ENCODE data around the gene FBXO40. TPM values are rescaled to one million over a fixed set of nuclear protein-coding genes. Genes with fewer than 3 reads are reported as not detected.

The FBXO40 gene
- total and polyA plus RNA-seq, 2 of the 8 experiments (the other 6 are each of a cell fraction or from before 2014, with no cell fraction given): 0.03 TPM; not detected in 1

GRCh38 chr3:121545049-121545573, 48.1 kb upstream of the FBXO40 start (continued):
- TF ChIP-seq CHD7 (IDR thresholded peaks at IDR 0.05; ENCODE audit: insufficient replicate concordance, low read length) (no peak), YY1 (IDR thresholded peaks at IDR 0.05; ENCODE audit: low read depth, low read length) (no peak), RBBP5 (IDR thresholded peaks at IDR 0.05; ENCODE audit: borderline replicate concordance, low read depth, low read length) (no peak), POLR2AphosphoS5 (IDR thresholded peaks at IDR 0.05; ENCODE audit: low read depth, low read length) (no peak), SP4 (IDR thresholded peaks at IDR 0.05; ENCODE audit: low read length) (no peak), HDAC6 (IDR thresholded peaks at IDR 0.05; ENCODE audit: low read depth, low read length) (no peak)
